ENCODE results near the gene SAMD4A.
"Not testable (repeated sequence)": the region's sequence is repeated elsewhere in the genome, so short reads cannot be mapped to it uniquely, and the experiment has no call there.

Gene SAMD4A

DNA sequence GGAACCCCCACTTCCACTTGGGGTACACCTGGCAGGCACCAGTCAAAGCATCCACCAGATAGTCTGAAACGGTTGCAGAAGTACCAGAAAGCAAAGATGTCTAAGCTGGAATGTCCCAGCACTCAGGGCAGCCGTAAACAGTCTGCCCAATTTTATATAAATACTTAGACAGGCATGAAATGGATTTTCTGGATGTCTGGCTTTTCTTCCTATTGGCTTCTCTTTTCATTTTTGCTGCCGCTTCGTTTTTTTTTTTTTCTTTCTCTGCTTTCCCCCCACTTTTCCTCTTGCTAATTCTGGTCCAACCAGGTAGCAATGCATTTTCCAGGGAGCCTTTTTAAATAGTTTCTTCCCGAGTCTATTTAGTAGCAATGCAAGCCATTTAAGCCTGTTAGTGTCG lies 168.0 kb downstream of the SAMD4A start:
- DNase-seq (ENCODE audit: low spot score): no peak

DNA sequence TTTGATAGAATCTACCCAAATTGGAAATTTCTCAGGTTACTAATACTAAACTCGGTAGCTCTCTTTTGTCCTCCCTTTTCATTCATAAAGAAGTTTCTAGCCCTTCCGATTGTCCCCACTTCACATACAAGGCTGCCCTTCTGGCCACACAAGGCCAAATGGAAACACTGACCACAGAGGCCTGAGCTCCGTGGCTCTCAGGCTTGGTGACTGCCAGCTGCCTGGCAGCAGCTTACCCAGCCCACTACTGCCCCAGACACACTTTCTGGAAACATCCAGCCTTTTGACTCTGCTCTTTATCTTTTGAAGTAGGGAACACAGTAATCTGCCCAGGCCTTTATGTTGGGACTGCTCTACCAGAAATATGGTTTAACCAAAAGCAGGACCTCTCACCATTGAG lies 168.5 kb downstream of the SAMD4A start:
- no peak for DNase-seq (ENCODE audit: low spot score)

DNA sequence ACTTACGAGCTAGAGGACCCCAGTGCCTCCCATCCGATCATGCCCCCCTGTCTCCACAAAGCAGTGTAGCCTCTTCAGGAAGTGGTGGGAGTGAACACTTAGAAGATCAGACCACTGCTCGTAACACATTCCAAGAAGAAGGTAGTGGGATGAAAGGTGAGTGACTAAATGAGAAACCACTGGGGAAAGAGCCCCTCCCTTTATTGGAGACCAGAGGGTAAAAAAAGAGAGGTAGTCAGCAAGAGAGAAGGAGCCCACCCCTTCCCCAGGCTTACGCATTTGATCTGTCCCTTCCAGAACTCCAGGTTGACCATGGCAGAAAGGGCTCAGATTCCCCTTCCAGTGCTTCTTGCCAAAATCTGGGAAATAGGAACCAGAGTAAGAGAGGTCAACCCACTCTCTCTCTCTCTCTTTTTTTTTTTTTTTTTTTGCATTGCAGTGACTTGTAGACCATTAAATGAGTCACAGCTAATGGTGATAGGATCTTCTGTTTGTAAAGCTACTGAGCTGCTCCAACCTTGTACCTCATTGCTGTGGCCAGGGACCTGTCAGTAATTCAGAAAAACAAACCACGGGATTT lies 170.3 kb downstream of the SAMD4A start:
- DNase-seq (ENCODE audit: low spot score): no peak

DNA sequence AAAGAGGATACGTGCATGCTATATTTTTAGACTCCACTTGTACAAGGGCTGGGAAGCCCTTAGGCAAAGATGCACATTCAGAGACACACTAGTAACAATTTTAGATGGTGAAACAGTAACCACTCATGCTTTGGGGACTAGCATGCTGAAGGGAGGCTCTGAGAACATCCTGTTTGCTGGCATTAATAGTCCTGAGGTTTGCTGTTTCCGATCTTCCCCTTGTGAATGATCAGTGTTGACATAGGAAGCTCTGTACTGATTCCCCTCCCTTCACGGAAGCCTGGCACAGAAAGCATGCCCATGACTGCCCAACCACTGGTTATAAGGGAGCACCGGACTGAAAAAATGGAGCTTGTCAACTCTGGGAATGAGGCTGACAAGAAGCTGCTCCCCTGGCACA lies 171.1 kb downstream of the SAMD4A start:
- peak; percentile 7 for DNase-seq (ENCODE audit: low spot score)

DNA sequence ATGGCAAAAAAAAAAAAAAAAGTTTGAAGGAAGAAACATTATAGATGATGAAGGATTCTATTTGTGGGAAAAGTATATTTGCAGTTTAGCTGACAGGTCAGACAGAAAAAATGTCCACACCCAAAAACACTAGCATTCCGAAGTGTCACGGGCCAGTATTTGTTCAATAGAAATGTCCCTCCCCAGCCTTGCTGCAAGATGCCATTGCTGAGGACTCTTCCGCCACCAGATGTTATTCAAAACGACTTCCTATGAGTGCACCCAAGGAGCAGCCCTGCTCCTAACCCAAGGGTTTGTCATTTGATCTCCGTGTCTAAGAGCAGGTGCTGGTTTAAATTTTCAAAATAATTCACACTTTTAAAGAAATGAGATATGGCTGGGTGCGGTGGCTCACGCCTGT lies 172.6 kb downstream of the SAMD4A start:
- no peak for DNase-seq (ENCODE audit: low spot score)

DNA sequence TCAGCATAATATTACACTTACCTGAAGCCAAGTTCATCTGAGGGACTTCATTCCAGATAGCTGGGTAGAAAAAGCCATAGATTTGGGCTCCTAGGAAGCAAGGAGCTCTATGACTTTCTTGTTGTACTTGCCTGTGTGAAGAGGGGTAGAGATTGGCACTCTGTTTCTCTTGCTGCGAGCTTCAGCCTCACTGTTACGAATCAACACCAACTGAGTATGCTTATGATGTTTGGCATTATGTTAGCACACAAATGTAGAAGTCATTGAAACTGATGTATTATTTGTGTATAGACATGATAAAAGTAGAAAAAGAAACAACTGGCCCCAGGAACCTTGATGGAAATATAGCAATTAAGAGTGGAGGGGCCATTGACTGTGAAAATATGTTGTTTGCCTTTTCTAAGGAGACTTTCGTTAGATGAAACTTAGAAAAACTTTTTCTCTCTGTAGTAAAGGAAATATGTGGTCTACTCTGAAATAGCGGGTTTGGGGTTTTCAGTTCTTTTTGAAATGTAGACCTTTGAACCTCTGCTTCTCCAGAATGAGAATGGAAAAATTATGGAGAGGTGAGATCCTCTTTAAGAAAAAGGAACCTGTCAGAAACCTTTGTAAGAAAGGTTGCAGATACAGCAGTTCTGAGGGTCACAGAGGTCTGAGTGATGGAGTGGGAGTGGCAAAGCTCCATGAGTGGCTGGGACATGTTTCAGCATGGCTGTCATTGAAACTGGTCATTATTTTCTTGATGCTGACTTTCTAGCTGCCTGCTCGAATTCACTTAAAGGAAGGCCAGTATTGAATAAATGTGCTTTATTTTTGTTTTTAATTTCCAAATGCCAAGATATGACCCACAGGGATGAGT lies 175.8 kb downstream of the SAMD4A start:
- no peak for DNase-seq (ENCODE audit: low spot score)

DNA sequence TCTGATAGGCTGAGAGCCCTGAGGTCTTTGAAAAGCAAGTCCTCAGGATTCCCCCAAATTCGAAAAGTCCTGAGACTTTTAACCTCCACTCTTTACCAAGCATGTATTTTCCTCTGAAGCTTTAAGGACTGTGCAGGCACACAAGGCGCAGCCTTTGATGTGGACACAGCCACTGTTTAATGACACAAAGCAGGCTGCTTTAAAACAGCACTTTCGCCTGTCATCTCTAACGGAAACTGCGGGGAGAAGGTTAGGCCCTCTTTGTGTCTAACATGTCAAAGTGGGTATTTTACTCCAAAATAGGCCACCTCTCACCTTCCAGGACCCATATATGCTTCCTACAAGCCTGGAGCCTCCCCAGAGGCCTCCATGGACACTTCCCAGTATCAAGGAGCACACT lies 176.5 kb downstream of the SAMD4A start:
- no peak for DNase-seq (ENCODE audit: low spot score)

DNA sequence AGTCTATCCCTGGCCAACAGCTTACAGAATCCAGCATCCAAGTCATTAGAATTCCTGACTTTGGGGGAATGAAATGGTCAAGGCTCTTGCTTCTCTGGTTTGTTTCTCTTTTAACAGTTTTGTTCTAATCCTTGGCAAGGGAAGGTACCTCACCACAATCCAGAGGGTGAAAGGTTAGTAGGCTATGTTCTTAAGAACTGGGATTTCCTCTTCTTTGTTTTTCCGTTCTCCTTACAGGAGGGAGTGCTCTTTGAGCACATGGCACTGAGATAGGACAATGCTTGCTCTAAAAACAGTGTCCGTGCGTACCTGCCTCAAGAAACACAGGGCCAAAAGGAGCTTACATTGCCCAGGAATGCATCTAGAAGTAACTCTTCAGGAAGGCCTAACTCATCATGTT lies 179.1 kb downstream of the SAMD4A start:
- no peak for DNase-seq (ENCODE audit: low spot score)

DNA sequence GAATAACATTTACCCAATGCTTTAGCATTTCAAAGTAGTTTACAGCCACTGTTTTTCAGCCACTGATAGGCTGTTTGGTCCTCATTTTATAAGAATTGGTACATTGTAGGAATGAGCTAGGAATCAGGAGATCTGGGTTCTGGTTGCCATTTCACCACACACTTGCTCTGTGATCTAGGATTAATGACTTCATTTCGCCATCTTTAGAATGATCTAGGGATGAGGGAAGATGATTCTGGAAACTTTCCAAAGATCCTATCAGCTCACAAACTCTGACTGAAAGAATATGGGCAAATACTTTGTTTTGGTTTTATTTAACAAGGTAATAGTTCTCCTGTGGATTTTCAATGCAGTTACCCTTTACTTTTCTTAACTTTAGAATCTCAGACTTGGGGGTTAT lies 180.7 kb downstream of the SAMD4A start:
- DNase-seq (ENCODE audit: low spot score): no peak

DNA sequence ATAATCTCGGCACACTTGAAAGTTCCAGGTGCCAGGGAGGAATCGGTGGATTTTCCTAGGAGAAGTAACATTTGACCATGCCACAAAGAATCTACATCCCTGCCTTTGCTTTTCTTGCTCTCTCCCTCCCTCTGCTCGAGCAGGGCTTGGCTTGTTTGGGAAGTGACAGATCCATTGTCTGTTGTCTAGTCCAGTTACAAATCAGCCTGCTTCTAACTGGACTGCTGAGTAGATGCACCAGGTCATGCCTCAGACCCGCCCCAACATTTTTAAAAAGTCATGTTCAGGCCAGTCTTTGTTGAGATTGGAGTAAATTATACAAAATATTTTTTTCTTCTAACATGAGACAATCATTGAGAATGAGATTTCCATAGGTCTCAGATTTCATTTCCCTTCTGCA lies 182.3 kb downstream of the SAMD4A start:
- no peak for DNase-seq (ENCODE audit: low spot score)

DNA sequence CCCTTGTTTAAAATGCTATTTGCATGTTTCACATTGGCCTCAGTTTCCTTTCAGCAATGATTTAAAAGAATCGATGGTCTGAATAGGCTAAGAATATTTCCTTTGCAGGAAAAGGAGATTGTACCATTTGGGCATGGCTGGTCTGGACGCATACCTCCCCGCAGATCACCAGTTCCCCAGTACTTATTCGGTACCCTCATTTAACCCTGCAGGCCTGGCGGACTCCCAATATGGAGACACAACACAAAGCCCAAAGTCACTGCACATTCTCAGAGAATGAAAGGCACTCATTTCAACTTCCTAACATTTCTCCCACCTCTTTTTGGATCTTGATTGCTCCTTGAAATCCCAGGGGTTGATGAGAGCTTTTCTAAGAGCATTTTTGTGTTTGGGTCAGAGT lies 182.8 kb downstream of the SAMD4A start:
- DNase-seq (ENCODE audit: low spot score): no peak

DNA sequence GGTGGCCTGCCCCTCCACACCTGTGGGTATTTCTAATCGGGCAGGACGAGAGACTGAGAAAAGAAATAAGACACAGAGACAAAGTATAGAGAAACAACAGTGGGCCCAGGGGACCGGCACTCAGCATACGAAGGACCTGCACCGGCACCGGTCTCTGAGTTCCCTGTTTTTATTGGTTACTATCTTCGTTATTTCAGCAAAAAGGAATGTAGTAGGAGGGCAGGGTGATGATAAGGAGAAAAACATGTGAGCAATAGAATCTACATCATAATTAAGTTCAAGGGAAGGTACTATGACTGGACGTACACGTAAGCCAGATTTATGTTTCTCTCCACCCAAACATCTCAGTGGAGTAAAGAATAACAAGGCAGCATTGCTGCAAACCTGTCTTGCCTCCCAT lies 185.7 kb downstream of the SAMD4A start:
- DNase-seq (ENCODE audit: low spot score): not testable (repeated sequence)

DNA sequence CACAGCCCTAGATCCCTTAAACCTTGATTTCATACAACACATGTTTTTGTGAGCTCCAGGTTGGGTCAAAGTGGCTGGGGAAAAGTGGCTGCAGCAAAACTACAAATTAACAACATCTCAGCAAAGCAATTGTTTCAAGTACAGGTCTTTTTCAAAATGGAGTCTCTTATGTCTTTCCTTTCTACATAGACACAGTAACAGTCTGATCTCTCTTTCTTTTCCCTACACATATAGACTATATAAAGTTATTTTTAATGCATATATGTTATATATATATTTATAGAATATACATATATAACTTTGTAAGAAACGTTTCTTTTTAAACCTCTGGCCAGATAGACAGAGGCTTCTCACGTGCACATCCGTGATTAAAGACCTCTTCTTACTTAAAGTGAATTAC lies 186.5 kb downstream of the SAMD4A start:
- not testable (repeated sequence) for DNase-seq (ENCODE audit: low spot score)

DNA sequence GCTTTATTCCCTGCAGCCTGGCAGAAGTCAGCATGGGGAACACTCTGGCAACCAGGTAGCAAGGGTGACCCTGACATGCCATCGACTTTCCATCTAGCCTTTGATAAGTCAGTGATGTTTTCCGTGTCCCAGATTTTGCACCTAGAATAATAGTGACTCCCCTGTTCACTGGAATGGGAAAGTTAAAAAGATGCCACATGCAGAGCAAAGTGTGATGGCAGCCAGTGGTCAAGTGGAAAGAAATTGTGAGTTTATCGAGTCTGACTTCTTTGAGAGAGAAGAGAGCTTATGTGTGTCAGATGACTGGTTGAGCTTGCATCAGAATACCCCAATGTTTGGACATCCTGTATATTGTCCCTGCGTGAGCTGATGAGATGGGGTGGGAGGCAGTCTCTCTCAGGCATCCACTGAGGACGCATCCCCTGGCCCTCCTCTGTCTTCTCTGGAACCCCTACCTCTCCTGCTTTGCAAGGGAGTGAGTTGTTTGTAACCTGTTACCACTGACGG lies 187.2 kb downstream of the SAMD4A start:
- DNase-seq (ENCODE audit: low spot score): no peak

DNA sequence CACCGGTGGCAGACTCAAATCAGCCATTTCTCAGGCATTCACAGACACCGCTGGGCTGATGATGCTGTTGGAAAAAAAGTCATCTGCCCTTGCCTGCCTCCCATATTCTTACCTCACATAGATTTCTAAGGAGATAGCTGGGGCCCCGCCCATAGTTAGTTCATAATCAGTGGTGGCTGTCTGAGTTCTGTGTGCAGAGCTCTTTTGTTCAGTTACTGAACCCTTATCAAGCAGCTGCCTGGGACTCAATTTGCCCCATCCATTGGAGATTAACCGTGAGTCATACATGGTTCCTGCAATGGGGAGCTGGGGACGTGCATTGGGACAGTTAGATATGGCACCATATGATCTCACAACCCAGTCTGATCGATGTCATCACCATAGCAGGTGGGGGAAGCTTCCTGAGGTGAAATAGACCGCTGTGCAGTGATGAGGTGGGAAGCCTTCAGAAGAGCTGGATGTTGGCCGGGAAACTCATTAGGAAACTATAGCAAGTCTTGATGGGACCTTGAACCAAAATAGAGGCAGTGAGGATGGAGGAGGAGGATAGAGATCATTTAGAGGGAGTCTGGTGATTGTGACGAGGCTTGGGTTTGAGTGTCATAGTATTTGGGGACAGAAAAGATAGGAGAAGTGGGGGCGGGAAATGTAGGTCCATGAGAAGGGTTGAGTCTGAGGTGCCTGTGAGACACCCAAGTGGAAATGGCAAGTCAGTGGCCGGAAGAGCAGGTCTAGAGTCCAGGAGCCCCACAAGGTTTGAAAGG lies 187.9 kb downstream of the SAMD4A start:
- no peak for DNase-seq (ENCODE audit: low spot score)

DNA sequence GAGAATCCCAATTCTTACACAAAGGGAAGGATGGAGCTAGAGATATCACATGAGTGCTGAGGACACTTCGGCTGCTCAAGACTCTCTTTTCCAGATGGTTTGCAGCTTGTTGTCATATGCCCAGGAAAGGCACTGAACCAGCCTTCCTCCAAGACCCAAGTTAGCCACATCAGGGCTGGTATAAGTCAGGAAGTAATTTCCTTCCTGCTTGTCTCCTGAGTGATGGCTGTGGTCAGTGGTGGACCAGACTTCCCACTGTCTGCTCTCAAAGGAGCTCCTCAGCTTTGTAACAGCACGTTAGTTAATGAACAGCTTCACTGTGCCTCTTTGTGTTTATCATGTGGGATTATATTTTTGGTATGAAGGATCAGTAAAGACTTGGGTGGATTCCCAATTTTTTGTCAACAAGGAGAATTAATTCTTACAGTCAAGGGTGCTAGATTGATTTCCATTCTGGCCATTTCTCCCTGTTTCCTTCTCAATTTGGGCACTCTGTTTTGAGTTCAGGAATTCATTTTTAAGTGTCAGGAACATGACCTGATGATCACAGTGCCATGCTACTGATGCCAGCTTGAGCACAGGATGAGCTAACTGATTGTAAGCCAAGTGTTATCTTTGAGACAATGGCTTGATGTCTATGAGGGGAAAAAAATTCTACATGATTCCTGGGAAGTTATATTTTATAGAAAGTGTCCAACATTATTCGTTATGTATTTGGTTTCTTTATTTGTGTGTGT lies 189.9 kb downstream of the SAMD4A start:
- peak; percentile 56 for DNase-seq (ENCODE audit: low spot score)

DNA sequence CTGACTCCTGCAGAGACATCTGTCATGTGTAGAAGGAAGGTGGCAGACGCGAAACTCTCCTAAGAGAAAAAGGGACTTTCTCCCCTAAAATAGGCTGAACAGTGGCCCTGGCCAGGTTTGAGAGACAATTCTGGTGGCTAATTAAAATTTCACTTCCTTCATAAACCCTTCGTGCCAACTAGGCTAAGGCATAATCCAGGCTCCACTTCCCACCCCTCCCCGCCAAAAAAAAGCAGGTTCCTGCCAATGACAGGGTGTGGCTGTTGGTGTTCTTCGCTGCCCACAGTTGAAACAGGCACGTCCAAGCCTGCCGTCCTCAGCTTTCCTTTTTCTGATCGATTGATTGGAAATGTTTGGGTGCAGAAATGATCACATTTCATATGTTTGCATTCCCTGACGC lies 191.1 kb downstream of the SAMD4A start:
- no peak for DNase-seq (ENCODE audit: low spot score)

DNA sequence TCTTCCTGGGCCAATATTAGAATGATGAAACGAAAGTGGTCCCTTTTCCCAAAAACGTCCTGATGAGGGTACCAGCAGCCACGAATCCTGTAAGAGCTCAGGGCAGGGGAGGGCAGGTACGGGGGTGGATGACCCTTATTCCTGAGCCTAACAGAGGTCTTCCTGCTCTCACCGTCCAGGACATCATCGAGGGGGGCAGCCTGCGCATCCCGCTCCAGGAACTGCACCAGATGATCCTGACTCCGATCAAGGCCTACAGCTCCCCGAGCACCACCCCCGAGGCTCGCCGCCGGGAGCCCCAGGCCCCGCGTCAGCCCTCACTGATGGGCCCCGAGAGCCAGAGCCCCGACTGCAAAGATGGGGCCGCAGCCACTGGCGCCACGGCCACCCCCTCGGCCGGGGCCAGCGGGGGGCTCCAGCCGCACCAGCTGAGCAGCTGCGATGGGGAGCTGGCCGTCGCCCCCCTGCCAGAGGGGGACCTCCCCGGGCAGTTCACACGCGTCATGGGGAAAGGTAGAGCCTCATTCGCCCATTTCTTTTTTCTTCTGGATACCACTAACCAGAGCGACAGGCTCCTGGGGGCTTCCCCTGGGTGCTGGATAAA lies 193.2 kb downstream of the SAMD4A start:
- DNase-seq (ENCODE audit: low spot score): no peak

DNA sequence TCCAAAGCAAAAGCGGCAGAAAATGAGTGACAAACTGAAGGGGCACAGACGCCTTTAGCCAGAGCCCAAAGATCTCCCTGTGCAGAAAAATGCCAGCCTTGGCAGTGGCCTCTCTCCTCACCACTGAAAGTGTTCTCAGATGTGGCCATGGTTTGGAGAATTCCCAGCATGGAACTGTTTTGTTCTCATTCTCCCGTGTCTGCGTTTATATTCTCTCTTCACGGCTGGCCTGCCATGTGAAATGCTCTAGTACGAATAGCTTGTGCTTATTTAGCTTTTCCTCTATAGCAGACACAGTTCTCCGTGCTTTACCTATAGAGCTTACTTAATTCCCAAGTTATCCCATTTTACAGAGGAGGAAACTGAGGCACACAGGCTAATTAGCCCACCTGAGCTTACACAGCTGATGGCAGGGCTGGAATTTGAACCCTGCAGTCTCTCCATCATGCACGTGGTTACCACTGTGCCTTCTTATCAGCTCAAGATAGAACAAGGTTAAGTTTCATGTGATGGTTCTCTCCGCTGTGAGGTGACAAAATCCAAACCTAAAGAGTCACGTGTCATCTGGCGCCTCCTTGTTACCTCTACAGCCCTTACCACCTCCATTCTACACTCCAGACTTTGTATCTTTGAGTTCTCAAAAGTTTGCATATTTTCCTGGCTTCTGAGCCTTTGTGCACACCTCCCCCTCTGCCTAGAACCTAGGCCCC lies 194.1 kb downstream of the SAMD4A start:
- no peak for DNase-seq (ENCODE audit: low spot score)

DNA sequence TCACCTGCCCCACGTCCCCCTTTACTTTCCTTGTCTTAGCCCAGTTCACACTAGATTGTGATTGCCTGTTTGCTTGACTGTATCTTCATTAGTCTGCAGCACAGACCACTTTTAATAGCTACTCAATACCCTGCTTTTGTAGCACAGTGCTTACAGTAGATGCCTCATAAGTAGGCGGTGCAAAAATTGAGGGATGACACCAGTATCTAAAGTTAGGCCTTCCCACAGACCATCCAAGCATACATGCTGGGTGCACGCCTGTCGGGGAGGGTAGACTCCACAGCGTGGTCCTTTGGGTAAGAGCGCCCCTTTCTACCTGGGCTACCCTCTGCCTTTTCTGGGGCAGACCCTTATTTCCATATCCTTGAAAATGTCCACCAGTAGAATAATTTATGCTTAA lies 194.9 kb downstream of the SAMD4A start:
- DNase-seq (ENCODE audit: low spot score): no peak

DNA sequence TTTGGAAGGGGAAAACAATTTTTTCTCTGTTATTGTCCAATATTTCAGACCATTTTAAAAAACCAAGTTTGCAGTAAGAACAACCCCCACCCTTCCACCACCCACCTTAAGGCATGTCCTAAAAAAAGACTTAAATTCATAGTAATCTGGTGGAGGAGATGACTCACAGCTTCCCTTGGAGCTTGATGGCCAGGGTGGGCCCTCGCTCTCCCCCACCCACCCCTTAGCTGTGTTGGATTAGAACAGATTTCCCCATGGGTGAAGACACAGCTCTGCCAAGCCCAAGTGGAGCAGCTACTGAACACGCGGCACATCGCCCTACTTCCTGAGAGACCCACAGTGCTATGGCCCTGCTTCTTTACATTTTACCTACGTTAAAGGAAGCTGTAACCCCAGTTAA lies 195.4 kb downstream of the SAMD4A start:
- peak; percentile 33 for DNase-seq (ENCODE audit: low spot score)
